PC-9 (cell line): ENCODE results near the gene ADAR.

Experiments
- CTCF ChIP-seq: fragments of 200-600 bp; sonication (generic); conservative IDR thresholded peaks from 2 replicates; pipeline ENCODE4 v1.6.1; 2017; ENCODE audit warnings: mixed run types, antibody characterized with exemption, mild to moderate bottlenecking, moderate library complexity
- EZH2 ChIP-seq: fragments of 200-600 bp; sonication (generic); IDR thresholded peaks from 2 replicates; pipeline ENCODE4 v1.8.0; 2017; ENCODE audit warnings: antibody characterized with exemption, low read depth

- no peak for TF ChIP-seq CTCF
- no peak for TF ChIP-seq EZH2
Observed at GRCh38 chr1:154629675-154630073, 21.7 kb upstream of the ADAR start.
